Mesothelial cell of epicardium (in vitro differentiated cells): ENCODE data around the gene MAU2. TPM values are rescaled to one million over a fixed set of nuclear protein-coding genes. Genes with fewer than 3 reads are reported as not detected.
A peak's percentile ranks its signal among the peaks of the same experiment; 100 is the strongest.

Source experiments
- DNase-seq, 2 experiments: peaks; one replicate each; pipeline ENCODE4 v3.0.0; 2021; ENCODE audit warnings: low spot score in 2 of 2; ENCODE audit not compliant: unreplicated experiment in 2 of 2
- H3K27ac Mint-ChIP-seq: 2 replicates; pipeline ENCODE4 v1.8.0; 2021; ENCODE audit warnings: mixed read lengths
- H3K27me3 Mint-ChIP-seq: 2 replicates; pipeline ENCODE4 v1.8.0; 2021; ENCODE audit warnings: low read depth, mixed read lengths
- H3K36me3 Mint-ChIP-seq: 2 replicates; pipeline ENCODE4 v1.8.0; 2021; ENCODE audit warnings: mixed read lengths
- H3K4me1 Mint-ChIP-seq: 2 replicates; pipeline ENCODE4 v1.8.0; 2021; ENCODE audit warnings: mixed read lengths
- H3K4me3 Mint-ChIP-seq: 2 replicates; pipeline ENCODE4 v1.8.0; 2021; ENCODE audit warnings: mild to moderate bottlenecking, moderate library complexity, mixed read lengths
- H3K9me3 Mint-ChIP-seq: 2 replicates; pipeline ENCODE4 v1.8.0; 2021; ENCODE audit warnings: mixed read lengths
- total RNA-seq: library from RNA; stranded (reverse); gene quantifications from 3 replicates; pipeline ENCODE4 v1.2.1, GENCODE V29; 2021
- TF ChIP-seq, protein P1 (sequence below): fragments of 200-600 bp; sonication (generic); IDR thresholded peaks from one replicate; pipeline ENCODE4 v1.5.0; 2021; ENCODE audit warnings: antibody characterized with exemption; ENCODE audit not compliant: unreplicated experiment

Gene MAU2
- total RNA-seq, 1 donor from 2014 or later, result 107 TPM

DNA sequence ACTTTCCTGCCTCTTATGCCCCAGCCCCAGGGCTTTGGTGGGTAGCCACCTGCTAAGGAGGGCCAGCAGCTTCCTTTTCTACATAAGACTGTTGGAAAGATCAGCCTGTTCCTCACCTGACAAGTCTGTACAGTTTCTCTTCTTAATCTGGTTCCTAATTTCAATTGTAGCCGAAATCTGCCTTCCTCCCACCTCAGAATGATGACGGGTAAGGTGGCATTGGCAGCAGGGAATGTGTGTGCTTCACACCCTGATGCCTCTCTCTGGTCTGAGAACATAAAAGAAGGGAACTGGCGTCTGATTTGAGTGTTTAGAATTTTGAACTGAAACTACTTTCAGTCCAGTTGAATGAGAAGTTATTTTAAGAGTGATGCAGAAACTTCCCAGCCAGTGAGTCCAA, 16.0 kb downstream of the MAU2 start:
- no peak overlapping the region for H3K4me3 Mint-ChIP-seq
- H3K4me1 Mint-ChIP-seq, result no peaks in the 10 kb centered on the region
- no peaks in the 10 kb centered on the region for H3K27me3 Mint-ChIP-seq
- H3K27ac Mint-ChIP-seq, result no peak overlapping the region
- no peak for DNase-seq
- H3K36me3 Mint-ChIP-seq, result peaks cover 22% of the 10 kb centered on the region
- no peaks in the 10 kb centered on the region for H3K9me3 Mint-ChIP-seq
- TF ChIP-seq, protein P1, sequence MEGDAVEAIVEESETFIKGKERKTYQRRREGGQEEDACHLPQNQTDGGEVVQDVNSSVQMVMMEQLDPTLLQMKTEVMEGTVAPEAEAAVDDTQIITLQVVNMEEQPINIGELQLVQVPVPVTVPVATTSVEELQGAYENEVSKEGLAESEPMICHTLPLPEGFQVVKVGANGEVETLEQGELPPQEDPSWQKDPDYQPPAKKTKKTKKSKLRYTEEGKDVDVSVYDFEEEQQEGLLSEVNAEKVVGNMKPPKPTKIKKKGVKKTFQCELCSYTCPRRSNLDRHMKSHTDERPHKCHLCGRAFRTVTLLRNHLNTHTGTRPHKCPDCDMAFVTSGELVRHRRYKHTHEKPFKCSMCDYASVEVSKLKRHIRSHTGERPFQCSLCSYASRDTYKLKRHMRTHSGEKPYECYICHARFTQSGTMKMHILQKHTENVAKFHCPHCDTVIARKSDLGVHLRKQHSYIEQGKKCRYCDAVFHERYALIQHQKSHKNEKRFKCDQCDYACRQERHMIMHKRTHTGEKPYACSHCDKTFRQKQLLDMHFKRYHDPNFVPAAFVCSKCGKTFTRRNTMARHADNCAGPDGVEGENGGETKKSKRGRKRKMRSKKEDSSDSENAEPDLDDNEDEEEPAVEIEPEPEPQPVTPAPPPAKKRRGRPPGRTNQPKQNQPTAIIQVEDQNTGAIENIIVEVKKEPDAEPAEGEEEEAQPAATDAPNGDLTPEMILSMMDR, result no peak

DNA sequence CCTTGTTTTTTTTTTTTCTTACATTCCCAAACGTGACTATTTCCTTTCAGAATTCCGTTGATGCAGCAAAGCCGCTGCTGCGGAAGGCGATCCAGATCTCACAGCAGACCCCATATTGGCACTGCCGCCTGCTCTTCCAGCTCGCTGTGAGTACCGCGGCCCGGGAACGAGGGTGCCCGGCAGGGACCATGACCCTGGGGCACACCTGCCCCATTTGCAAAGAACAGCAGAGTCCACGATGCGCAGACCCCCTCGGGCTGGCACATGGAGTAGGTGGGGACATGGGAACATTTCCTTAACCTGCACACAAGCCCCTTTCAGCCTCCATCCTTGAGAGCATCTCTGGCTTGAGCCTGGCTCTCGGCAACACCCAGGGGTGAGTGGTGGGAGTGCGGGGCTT, 16.5 kb downstream of the MAU2 start:
- Mint-ChIP-seq H3K36me3 (peaks cover 22% of the 10 kb centered on the region), H3K27me3 (no peaks in the 10 kb centered on the region), H3K4me3 (no peak overlapping the region), H3K9me3 (no peaks in the 10 kb centered on the region), H3K4me1 (no peaks in the 10 kb centered on the region), H3K27ac (no peak overlapping the region)
- TF ChIP-seq, protein P1, result no peak
- DNase-seq, result no peak

DNA sequence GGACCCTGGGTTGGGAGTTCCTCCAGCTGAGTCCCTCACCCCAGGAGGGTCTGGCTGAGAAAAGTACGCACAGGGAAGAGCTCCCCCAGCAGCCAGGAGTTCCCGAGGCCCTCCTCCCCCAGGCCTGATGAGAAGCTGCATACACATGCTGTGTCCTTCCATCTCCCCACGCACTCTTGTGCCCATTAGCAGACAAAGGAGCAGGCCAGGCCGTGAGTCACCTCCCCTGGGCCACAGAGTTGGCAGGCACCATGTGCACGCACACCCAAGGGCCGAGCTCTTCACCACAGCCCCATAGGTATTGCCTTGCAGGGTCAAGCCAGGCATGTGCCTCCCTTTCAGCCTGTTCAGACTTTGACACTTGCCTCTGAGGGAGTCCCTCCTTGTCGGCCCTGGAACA, 17.5 kb downstream of the MAU2 start:
- H3K27ac Mint-ChIP-seq, result no peak overlapping the region
- no peak overlapping the region for H3K4me3 Mint-ChIP-seq
- DNase-seq, result no peak
- TF ChIP-seq, protein P1, result no peak
- no peaks in the 10 kb centered on the region for H3K9me3 Mint-ChIP-seq
- peaks cover 22% of the 10 kb centered on the region for H3K36me3 Mint-ChIP-seq
- no peaks in the 10 kb centered on the region for H3K4me1 Mint-ChIP-seq
- no peaks in the 10 kb centered on the region for H3K27me3 Mint-ChIP-seq

DNA sequence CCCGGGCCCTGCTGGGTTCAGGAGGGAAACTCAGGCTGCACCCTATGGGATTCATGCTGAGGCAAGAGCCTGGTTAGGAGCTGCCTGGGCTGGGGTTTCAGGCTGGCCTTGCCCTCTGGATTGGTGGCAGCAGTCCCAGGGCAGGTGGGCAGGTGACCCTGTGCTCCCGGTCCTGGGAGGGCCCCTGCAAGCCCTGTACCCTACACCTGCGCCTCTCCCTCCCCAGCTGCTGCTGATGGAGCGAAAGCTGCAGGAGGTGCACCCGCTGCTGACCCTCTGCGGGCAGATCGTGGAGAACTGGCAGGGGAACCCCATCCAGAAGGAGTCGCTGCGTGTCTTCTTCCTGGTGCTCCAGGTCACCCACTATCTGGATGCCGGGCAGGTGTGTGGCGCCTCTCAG, 20.4 kb downstream of the MAU2 start:
- Mint-ChIP-seq H3K27ac (no peak overlapping the region), H3K4me1 (no peaks in the 10 kb centered on the region), H3K27me3 (no peaks in the 10 kb centered on the region), H3K4me3 (no peak overlapping the region), H3K9me3 (no peaks in the 10 kb centered on the region), H3K36me3 (peaks cover 21% of the 10 kb centered on the region)
- TF ChIP-seq, protein P1, result no peak
- no peak for DNase-seq

DNA sequence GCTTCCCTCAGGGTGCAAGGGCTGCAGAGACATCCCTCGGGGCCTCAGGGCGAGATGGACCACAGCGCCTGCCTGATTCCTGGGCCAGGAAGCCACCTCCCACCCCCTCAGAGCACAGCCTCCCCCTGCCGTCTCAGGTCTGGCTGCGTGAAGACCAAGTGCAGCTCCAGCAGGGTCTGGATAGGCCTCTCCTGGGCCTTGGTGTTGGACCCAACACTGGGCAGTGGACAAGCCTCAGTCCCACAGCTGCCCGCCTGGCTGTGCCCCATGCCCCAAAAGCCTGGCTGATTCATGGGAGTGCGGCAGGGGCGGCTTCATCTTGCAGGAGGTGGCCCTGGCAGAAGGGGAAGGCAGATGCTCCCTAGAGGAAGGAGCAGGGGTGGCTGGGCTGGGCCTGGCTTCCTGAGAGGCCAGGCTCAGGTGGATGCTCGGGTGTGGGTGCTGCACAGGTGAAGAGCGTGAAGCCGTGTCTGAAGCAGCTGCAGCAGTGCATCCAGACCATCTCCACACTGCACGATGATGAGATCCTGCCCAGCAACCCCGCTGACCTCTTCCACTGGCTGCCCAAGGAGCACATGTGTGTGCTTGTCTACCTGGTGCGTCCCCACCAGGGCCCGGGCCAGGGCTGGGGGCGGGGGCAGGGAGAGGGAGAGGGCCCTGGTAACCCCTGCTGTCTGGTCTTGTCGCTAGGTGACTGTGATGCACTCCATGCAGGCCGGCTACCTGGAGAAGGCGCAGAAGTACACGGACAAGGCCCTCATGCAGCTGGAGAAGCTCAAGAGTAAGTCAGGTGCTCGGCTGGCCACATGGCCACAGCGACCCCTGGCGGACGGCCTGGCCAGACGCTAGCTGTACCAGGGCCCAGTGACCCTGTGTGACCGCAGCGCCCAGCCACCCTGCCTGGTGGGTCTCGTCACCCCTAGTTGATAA, 21.7 kb downstream of the MAU2 start:
- Mint-ChIP-seq H3K9me3 (no peaks in the 10 kb centered on the region), H3K36me3 (peaks cover 26% of the 10 kb centered on the region), H3K4me1 (no peaks in the 10 kb centered on the region), H3K27ac (no peak overlapping the region), H3K4me3 (no peak overlapping the region), H3K27me3 (no peaks in the 10 kb centered on the region)
- TF ChIP-seq, protein P1, result peak; percentile 91
- DNase-seq, result peak; percentile 43 to 79
